Measurements from ENCODE around the gene CBX5.

DNA sequence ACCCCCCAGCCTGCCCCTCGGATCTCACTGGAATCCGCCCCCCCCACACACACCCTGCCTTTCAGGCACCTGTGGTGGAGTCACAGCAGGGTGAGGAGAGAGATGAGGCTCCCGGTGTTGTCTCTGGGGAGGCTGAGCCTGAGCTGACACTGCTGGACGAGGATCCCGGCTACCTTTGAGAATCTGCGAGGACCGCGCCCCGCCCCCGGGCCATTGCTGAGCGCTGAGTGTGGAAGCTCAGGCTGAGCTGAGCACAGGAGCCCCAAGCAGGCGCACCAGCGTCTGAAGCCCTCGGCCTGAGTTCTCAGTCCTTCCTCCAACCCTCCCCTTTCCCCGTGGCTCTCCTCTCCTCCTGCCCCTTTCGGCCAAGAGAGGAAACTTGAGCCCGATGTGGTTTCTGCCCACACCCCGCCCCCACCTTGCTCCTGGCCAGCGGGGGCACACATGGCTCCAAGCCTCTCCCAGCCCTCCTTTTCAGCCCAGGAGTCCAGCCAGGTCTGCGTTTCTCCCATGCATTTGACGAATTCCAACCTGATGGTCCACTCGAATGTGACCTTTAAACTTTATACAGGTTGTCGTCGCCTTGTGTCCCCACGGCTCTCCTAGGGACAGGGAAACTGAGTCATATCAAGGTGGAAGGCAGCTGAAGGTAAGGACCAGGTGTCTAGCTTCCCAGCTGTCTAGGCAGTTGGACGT, 21.0 kb upstream of the CBX5 start, which contains the start of gene NFE2:
- TF ChIP-seq CTCF (IDR thresholded peaks at IDR 0.05): peak in 3 of 7 experiments; percentile 16 to 22 (median 22)
- peak in 1 of 3 donors; percentile 31 for TF ChIP-seq POLR2A (IDR thresholded peaks at IDR 0.05)

All from body of pancreas (tissue), 4 donors.